Heart left ventricle (tissue), 13 donors: Measurements from ENCODE around the gene ABRAXAS1.

Experiments used
- CTCF ChIP-seq, 12 donors: fragments of 200-600 bp; sonication (generic) in 4 of 12; IDR thresholded peaks; one replicate each; pipeline versions ENCODE4 v1.5.0 to v1.8.0; 2018 to 2022; ENCODE audit warnings: antibody characterized with exemption in 12 of 12, mild to moderate bottlenecking in 5 of 12
- POLR2A ChIP-seq, 2 donors: fragments of 450-650 bp; IDR thresholded peaks; one replicate each; pipeline ENCODE4 v1.6.1; 2017; ENCODE audit warnings: antibody characterized with exemption in 2 of 2, mild to moderate bottlenecking in 2 of 2, moderate library complexity in 2 of 2
- donor health status: ischemic (EF 13 %, LVEDD 7.1; RV severe dilation, severe dysfunction).
- donor health status: DM: no; HTN: yes; CAD: no.
- donor health status: DM: no; HTN: no; CAD: no.
- donor health status: ischemic (EF 25% LVEDD 6.9; RV normal size, moderate dysfunction).
- donor health status: ischemic (EF 25% LVEDD 5.7; RV mildly dilated, moderate dysfunction).
- donor health status: ischemic (EF 35%, LVEDD 5.7; RV mildly dilated, moderate dysfunction).
- donor health status: nonischemic (EF 11% LVEDD 7.7; RV severe dilation, severe dysfunction).
- donor health status: DM: yes; HTN: yes; CAD: no.
- donor health status: PGD.
- donor health status: ischemic (EF 29% LVEDD 5.4; RV normal size, mild dysfunction).
- donor health status: nonischemic (EF 23%, LVEDD 6.1; RV moderate dilation, normal function).

DNA sequence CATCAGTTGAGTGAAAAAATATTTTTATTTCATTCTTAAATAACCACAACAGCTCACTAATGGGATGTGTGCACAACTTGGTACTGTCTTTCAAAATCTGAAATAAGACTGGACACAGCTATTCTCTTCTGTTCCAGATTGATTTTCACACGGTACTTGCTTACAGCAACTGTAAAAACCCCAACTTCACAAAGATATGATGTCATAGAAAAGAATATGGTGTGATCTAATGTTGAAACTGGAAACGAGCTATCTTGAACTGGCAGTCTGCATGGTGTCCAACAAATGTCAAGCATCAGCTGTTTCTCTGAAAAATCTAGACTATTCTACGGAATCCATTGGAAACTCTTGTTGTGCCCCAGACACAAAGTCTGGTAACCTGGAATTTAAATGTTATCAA, 44.0 kb downstream of the ABRAXAS1 start:
- no peak for TF ChIP-seq CTCF (IDR thresholded peaks at IDR 0.05)
- TF ChIP-seq POLR2A (IDR thresholded peaks at IDR 0.05) = no peak
